Measurements from ENCODE around the gene PRICKLE1. TPM values are rescaled to one million over a fixed set of nuclear protein-coding genes. Genes with fewer than 3 reads are reported as not detected.

Gene PRICKLE1
- total RNA-seq, 1 donor from 2014 or later = 18.8 TPM

DNA sequence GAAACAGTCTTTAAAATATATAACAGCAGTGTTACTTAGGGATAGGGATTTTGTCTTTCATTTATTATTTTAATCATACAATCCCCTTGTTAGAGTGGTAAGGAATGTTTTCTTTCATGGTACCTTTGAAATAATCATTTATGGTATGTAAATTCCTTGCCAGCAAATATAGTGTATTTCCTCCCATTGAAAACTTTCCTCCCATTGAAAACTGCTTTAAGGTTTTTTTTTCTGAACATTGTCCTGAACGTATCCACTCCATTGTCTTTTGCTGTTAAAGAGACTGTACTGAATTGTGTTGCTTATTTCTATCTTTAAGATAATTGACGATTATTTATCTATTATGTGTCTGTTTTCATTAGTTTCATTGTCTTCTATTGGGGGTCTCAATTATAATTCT, 180.1 kb downstream of the PRICKLE1 start:
- Histone ChIP-seq H3K27me3 (ENCODE audit: low read depth) (no peaks in the 10 kb centered on the region), H3K4me3 (no peak overlapping the region), H3K36me3 (peaks cover 7% of the 10 kb centered on the region), H3K9me3 (no peaks in the 10 kb centered on the region), H3K27ac (no peak overlapping the region), H3K4me1 (no peaks in the 10 kb centered on the region)
- DNase-seq (no peak), ATAC-seq (no peak)
- TF ChIP-seq, protein P1, sequence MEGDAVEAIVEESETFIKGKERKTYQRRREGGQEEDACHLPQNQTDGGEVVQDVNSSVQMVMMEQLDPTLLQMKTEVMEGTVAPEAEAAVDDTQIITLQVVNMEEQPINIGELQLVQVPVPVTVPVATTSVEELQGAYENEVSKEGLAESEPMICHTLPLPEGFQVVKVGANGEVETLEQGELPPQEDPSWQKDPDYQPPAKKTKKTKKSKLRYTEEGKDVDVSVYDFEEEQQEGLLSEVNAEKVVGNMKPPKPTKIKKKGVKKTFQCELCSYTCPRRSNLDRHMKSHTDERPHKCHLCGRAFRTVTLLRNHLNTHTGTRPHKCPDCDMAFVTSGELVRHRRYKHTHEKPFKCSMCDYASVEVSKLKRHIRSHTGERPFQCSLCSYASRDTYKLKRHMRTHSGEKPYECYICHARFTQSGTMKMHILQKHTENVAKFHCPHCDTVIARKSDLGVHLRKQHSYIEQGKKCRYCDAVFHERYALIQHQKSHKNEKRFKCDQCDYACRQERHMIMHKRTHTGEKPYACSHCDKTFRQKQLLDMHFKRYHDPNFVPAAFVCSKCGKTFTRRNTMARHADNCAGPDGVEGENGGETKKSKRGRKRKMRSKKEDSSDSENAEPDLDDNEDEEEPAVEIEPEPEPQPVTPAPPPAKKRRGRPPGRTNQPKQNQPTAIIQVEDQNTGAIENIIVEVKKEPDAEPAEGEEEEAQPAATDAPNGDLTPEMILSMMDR (IDR thresholded peaks at IDR 0.05) = no peak
- intact Hi-C loops (cut with DNase I) = no loop called here

DNA sequence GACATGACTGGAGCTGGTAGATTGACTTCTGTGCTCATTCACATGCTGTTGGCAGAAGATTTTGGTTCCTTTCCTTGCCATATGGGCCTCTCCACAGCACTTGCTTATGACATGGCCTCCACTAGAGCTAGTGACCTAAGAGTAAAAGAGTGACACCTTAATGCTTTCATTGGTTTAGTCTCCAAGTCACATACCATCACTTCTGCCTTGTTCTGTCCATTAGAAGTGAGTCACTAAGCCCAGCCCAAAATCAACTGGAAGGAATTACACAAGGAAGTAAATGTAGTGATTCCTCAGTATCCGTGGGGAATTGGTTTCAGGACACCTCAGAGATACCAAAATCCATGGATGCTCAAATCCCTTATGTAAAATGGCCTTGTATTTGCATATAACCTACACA, 182.2 kb downstream of the PRICKLE1 start:
- TF ChIP-seq, protein P1 (IDR thresholded peaks at IDR 0.05) = no peak
- H3K9me3 ChIP-seq = no peaks in the 10 kb centered on the region
- H3K4me1 ChIP-seq = no peaks in the 10 kb centered on the region
- H3K27ac ChIP-seq = no peak overlapping the region
- H3K4me3 ChIP-seq = no peak overlapping the region
- H3K27me3 ChIP-seq (ENCODE audit: low read depth) = no peaks in the 10 kb centered on the region
- H3K36me3 ChIP-seq = peaks cover 7% of the 10 kb centered on the region
- ATAC-seq (no peak), DNase-seq (no peak)
- intact Hi-C loops (cut with DNase I) = no loop called here

Measured in lower lobe of right lung (tissue), 2 donors.